CD4-positive, alpha-beta T cell treated with Interleukin-15 for 1 hour (primary cell): ENCODE data around the gene ZNHIT2.
A peak's percentile ranks its signal among the peaks of the same experiment; 100 is the strongest.

Experiments
- DNase-seq: peaks from one replicate; pipeline ENCODE4 v3.0.0-alpha.2; 2020

ZNHIT2 gene

GRCh38 chr11:65118097-65118837, 766 bp upstream of the ZNHIT2 start:
- no peak for DNase-seq

- peak; percentile 55 for DNase-seq
Observed at GRCh38 chr11:65116370-65117205, 913 bp downstream of the ZNHIT2 start.

- no peak for DNase-seq
Observed at GRCh38 chr11:65115361-65116082, 2.0 kb downstream of the ZNHIT2 start.

DNA sequence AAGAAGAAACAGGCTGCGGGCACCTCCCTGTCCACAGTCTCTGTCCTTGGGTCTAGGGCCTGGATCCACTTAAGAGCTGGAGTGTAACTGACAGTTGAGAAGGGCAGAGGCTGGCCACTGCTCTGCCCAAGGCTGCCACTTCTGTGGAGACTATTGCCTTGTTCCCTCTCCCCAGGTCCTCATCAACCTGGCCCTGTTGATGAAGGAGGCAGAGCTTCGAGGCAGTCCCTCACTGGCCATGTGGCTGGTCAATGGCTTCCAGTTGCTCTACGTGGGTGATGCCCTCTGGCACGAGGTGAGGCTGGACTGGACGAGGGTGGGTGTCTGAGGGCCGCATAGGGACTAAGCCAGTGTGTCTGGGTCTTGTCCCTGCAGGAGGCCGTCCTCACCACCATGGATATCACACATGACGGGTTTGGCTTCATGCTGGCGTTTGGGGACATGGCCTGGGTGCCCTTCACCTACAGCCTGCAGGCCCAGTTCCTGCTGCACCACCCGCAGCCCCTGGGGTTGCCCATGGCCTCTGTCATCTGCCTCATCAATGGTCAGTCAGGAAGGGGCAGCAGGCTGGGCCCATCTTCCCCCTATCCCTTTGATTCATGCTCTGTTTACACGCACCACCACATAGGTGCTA, 2.8 kb downstream of the ZNHIT2 start:
- DNase-seq, result no peak

DNA sequence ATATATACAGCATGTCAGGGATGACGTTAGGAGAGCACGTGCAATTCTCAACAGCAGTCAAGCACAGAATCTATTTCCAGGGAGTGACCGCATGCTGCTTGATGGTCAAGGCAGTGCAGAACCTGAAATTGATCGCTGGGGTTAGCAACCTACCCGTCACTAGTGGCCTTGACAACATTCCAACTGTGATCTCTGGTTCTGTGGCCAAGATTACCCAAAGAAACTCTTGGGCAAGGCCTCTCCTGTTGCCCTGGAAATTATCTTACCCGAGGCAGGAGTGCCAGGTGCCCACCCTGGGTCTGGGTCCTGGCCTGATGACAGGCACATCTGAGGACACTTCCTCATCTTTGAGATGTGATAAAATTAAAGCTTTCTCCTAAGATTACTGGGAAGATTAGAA, 3.7 kb downstream of the ZNHIT2 start:
- no peak for DNase-seq

GRCh38 chr11:65113361-65113756, 4.1 kb downstream of the ZNHIT2 start:
- DNase-seq, result no peak

- peak; percentile 78 for DNase-seq
Observed at GRCh38 chr11:65112546-65113360, 4.7 kb downstream of the ZNHIT2 start.

DNA sequence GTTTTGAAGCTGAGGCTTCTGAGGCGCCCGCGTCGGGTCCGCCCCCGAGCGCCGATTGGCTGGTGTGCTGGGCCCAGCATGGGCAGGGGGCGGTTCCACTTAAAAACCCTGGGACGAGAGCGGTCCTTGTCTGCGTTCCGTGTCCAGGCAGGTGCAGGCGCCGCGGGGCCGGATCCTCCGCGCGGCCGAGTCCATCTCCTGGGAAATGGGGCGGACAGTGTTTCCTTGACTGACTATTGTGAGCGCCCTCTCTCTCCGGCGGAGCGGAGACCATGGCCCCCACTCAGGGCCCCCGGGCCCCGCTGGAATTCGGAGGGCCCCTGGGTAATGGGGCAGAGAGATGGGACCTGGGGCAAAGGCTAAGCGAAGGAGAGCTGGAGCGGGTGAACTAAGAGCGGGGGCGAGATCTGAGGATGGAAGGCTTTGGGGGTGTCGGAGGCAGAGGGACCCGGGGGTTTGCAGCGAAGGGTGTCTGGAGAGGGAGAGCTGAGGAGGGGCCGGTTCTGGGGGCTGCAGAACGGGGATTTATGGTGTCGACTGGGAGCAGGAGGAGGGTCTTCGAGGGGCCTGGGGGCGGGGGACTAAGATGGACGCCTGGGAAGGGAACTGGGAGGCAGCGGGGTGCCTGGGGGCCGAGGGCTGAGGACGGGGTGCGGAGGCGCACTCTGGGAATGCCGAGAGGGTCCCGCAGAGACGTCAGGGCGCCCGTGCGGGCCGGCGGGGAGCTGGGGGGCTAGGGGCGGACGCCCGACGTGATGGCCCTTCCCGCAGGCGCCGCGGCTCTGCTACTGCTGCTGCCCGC, 5.6 kb downstream of the ZNHIT2 start, which contains the start of gene TM7SF2:
TM7SF2 (plus strand) TSS at position 129 of the 802 bp plus-strand sequence; CDS start at position 273, 144 bp downstream.
- peak; percentile 95 for DNase-seq

GRCh38 chr11:65111159-65111743, 6.2 kb downstream of the ZNHIT2 start:
- DNase-seq, result no peak

DNA sequence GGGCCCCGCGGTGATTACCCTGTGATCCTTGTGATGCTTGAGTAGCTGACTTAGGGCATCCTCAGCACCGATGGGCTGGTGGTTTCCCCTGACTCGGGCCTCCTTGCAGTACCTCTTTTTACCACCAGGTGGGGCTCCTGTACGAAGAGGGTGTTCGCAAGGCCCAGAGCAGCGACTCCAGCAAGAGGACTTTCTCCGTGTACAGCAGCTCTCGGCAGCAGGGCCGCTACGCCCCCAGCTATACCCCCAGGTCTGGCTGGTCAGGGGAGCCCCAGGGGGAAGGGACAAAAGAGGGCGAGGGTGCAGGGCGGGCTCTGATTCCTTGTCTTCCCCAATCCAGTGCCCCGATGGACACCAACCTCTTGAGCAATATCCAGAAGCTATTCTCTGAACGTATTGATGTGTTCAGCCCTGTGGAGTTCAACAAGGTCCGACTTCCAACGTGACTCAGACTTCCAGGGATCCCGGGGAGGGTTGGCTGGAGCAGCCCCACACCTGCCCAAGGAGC, 7.1 kb downstream of the ZNHIT2 start:
- DNase-seq, result peak; percentile 90

- DNase-seq, result no peak
Observed at GRCh38 chr11:65109231-65110198, 8.0 kb downstream of the ZNHIT2 start.

DNA sequence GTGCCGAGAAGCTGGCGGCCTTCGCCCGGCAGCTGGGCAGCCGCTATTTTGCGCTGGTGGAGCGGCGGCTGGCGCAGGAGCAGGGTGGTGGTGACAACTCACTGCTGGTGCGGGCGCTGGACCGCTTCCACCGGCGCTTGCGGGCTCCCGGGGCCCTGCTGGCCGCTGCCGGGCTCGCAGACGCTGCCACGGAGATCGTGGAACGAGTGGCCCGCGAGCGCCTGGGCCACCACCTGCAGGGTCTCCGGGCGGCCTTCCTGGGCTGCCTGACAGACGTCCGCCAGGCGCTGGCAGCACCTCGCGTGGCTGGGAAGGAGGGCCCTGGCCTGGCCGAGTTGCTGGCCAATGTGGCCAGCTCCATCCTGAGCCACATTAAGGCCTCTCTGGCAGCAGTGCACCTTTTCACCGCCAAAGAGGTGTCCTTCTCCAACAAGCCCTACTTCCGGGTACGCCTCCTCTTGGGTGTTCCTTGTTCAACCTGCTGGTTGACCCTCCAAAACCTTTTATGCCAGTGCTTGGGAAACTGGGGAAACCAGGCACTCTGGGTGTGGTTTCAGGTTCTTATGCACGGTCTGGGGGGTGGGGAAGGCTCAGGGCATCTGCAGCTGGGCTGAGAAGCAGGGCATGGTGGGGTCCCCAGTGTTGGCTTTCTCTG, 8.9 kb downstream of the ZNHIT2 start:
- no peak for DNase-seq

GRCh38 chr11:65107751-65108468, 9.6 kb downstream of the ZNHIT2 start:
- no peak for DNase-seq

DNA sequence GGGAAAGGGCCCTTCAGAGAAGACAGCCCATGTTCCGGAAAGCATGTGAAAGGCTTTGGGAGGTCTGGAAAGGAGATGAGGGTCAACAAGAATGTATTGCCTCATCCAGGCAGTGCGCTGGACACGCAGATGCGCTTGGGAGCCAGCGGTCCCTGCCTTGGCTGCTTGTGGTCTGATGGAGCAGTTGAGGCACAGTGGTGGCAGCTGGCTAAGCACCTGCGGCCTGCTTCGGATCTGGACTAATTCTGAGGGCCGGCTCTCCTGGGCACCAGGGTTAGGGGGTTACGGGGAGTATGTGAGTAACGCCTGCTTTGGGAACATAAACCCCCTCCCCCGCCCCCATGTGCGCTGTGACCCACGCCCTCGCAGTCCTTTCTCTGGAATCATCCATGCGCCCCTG, 10.4 kb downstream of the ZNHIT2 start:
- DNase-seq, result no peak

GRCh38 chr11:65104628-65105027, 12.9 kb downstream of the ZNHIT2 start:
- no peak for DNase-seq

DNA sequence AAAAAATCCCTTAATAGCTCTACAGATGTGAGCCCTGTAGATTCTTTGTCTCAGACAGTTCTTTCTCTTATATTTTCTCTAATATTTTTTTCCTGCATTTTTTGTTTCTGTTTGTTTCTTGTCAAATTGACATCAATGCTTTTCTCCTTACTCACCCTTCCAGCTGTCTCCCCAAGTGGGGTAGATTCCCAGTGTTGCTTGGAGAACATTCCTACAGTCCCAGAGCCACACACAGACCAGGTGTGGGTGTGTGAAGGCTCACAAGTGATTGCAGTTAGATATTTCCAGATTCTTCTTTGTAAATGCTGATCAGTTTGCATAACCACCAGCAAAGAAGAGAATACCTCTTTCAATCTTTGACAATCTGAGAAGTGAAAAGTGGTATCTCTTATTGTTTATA, 14.0 kb downstream of the ZNHIT2 start:
- no peak for DNase-seq

GRCh38 chr11:65102142-65103095, 15.1 kb downstream of the ZNHIT2 start:
- DNase-seq, result no peak
